Measurements from ENCODE around the gene PDK2.

DNA sequence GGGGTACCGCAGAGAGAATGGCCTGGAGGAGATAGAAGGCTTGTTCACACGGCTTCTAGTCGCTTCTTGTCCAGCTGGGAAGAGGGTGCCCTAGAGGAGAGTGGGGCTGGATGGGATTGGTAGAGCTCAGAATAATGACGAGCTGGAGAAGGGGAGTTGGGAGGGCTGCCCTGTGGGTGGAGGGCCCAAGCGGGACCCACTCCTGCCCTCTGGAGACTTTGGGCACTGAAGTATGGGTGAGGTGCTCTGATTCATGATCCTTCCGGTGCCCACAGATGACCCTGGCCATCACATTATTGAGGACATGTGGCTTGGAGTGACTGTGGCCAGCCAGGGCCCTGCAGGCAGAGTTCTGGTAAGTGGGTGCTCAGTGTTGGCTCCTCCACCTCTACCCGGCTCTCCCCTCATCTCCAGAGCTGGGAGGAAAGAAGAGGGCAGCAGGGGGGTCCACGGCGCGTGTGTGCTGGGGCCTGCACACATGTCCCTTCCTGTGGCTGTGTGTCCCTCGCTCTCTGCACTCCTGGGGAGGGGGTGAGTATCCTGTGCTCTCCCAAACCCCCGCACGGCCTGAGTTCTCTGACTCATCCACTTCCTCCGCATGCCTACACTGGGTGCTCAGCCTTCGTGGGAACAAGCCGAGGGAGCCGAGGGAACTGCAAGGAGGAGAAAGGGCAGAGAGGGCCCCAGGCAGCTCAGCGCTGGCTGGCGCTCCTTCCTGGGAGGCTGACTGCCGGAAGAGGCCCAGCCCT, 30.7 kb upstream of the PDK2 start:
- no peak for TF ChIP-seq POLR2A (IDR thresholded peaks at IDR 0.05; ENCODE audit: low read length)
- no peak for TF ChIP-seq GATA1 (IDR thresholded peaks at IDR 0.05; ENCODE audit: low read depth, low read length)

Measured in erythroblast (primary cell).